SK-N-SH treated with all-trans-retinoic acid at 6 μM for 48 hours (cell line): Measurements from ENCODE around the gene TSSK3.

Experiments used
- ATAC-seq: fragments of 200-7000 bp; cut with Tn5 transposase; 3 replicates; pipeline ENCODE4 v1.9.1; 2020; ENCODE audit warnings: mild to moderate bottlenecking, moderate library complexity
- ARNTL ChIP-seq: fragments of 450-650 bp; formaldehyde crosslinking; IDR thresholded peaks from 2 replicates; pipeline ENCODE4 v1.5.0; 2020; ENCODE audit warnings: low read depth, mild to moderate bottlenecking, moderate library complexity, borderline replicate concordance
- BACH2 ChIP-seq: fragments of 250-450 bp; sonication (Bioruptor Pico); IDR thresholded peaks from 2 replicates; pipeline ENCODE4 v1.9.0; 2021; ENCODE audit warnings: mild to moderate bottlenecking, borderline replicate concordance
- CSDC2 ChIP-seq: fragments of 250-450 bp; sonication (Bioruptor Pico); IDR thresholded peaks from 2 replicates; pipeline ENCODE4 v1.5.0; 2020; ENCODE audit warnings: mild to moderate bottlenecking, moderate library complexity
- ESRRG ChIP-seq: fragments of 250-450 bp; sonication (Bioruptor Pico); IDR thresholded peaks from 2 replicates; pipeline ENCODE4 v1.6.1; 2021; ENCODE audit warnings: mild to moderate bottlenecking
- GLIS3 ChIP-seq: fragments of 250-450 bp; sonication (Bioruptor Pico); IDR thresholded peaks from 2 replicates; pipeline ENCODE4 v1.5.0; 2020; ENCODE audit warnings: mild to moderate bottlenecking, moderate library complexity
- ISL1 ChIP-seq: fragments of 250-450 bp; sonication (Bioruptor Pico); IDR thresholded peaks from 2 replicates; pipeline ENCODE4 v2.1.2; 2022; ENCODE audit warnings: mild to moderate bottlenecking, moderate library complexity
- PPARA ChIP-seq: fragments of 250-450 bp; sonication (Bioruptor Pico); IDR thresholded peaks from 2 replicates; pipeline ENCODE4 v1.5.0; 2020; ENCODE audit warnings: mild to moderate bottlenecking, borderline replicate concordance
- SNAI2 ChIP-seq: fragments of 250-450 bp; sonication (Bioruptor Pico); IDR thresholded peaks from 2 replicates; pipeline ENCODE4 v1.5.0; 2020; ENCODE audit warnings: mild to moderate bottlenecking, moderate library complexity
- TOX ChIP-seq: fragments of 250-450 bp; sonication (Bioruptor Pico); IDR thresholded peaks from 2 replicates; pipeline ENCODE4 v1.8.0; 2021; ENCODE audit warnings: mild to moderate bottlenecking, moderate library complexity, borderline replicate concordance
- ZC3H10 ChIP-seq: fragments of 250-450 bp; sonication (Bioruptor Pico); IDR thresholded peaks from 2 replicates; pipeline ENCODE4 v1.5.1; 2021; ENCODE audit warnings: mild to moderate bottlenecking, moderate library complexity
- ZFP30 ChIP-seq: fragments of 450-650 bp; formaldehyde crosslinking; IDR thresholded peaks from 2 replicates; pipeline ENCODE4 v1.5.0; 2022; ENCODE audit warnings: mild to moderate bottlenecking, moderate library complexity
- ZNF565 ChIP-seq: fragments of 450-650 bp; formaldehyde crosslinking; conservative IDR thresholded peaks from 2 replicates; pipeline ENCODE4 v1.5.0; 2020; ENCODE audit warnings: low read depth, mild to moderate bottlenecking, moderate library complexity
- ZNF70 ChIP-seq: fragments of 450-650 bp; formaldehyde crosslinking; IDR thresholded peaks from 2 replicates; pipeline ENCODE4 v1.5.0; 2020; ENCODE audit warnings: mild to moderate bottlenecking, moderate library complexity
- ZNF8 ChIP-seq: fragments of 450-650 bp; formaldehyde crosslinking; IDR thresholded peaks from 2 replicates; pipeline ENCODE4 v1.5.0; 2020; ENCODE audit warnings: mild to moderate bottlenecking, moderate library complexity
- TF ChIP-seq, protein P1 (sequence below): fragments of 250-450 bp; sonication (Bioruptor Pico); IDR thresholded peaks from 2 replicates; pipeline ENCODE4 v1.8.0; 2021; ENCODE audit warnings: low read depth, mild to moderate bottlenecking, moderate library complexity, borderline replicate concordance
- TF ChIP-seq, protein P2 (sequence below): fragments of 250-450 bp; sonication (Bioruptor Pico); IDR thresholded peaks from 2 replicates; pipeline ENCODE4 v1.5.1; 2021; ENCODE audit warnings: mild to moderate bottlenecking, moderate library complexity
- TF ChIP-seq, protein P3 (sequence below): fragments of 250-450 bp; sonication (Bioruptor Pico); IDR thresholded peaks from 2 replicates; pipeline ENCODE4 v1.5.0; 2020; ENCODE audit warnings: mild to moderate bottlenecking, moderate library complexity
- TF ChIP-seq, protein P4 (sequence below): fragments of 250-450 bp; sonication (Bioruptor Pico); IDR thresholded peaks from 2 replicates; pipeline ENCODE4 v1.8.0; 2020; ENCODE audit warnings: mild to moderate bottlenecking, moderate library complexity, borderline replicate concordance
- TF ChIP-seq, protein P5 (sequence below): fragments of 250-450 bp; sonication (Bioruptor Pico); IDR thresholded peaks from 2 replicates; pipeline ENCODE4 v1.5.1; 2020; ENCODE audit warnings: low read depth, mild to moderate bottlenecking, moderate library complexity

TSSK3 gene

DNA sequence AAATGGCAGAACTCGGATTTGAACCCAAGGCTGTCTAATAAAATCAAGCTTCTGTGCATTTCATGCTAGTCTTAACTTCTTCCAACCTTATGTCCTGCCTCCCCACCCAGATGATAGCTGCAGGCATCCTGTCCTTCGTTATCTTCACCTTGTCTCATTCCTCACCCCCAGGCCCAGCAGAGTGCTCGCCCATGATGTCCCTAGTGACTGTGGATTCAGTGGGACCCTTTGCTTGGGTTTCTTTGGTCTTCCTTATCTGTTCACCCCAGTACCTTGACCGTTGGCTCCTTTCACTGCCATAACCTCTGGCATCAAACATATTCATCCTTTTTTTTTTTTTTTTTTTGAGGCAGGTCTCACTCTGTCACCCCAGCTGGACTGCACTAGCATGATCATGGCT lies 37.5 kb downstream of the TSSK3 start:
- no peak for ATAC-seq
- TF ChIP-seq ZC3H10 (CRISPR knock-in tag), result no peak
- no peak for TF ChIP-seq ZNF565 (CRISPR knock-in tag)
- TF ChIP-seq, protein P1, sequence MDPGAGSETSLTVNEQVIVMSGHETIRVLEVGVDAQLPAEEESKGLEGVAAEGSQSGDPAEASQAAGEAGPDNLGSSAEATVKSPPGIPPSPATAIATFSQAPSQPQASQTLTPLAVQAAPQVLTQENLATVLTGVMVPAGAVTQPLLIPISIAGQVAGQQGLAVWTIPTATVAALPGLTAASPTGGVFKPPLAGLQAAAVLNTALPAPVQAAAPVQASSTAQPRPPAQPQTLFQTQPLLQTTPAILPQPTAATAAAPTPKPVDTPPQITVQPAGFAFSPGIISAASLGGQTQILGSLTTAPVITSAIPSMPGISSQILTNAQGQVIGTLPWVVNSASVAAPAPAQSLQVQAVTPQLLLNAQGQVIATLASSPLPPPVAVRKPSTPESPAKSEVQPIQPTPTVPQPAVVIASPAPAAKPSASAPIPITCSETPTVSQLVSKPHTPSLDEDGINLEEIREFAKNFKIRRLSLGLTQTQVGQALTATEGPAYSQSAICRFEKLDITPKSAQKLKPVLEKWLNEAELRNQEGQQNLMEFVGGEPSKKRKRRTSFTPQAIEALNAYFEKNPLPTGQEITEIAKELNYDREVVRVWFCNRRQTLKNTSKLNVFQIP (CRISPR knock-in tag), result no peak
- TF ChIP-seq ISL1 (CRISPR knock-in tag), result no peak
- no peak for TF ChIP-seq SNAI2 (CRISPR knock-in tag)
- TF ChIP-seq TOX (CRISPR knock-in tag), result no peak
- TF ChIP-seq, protein P2, sequence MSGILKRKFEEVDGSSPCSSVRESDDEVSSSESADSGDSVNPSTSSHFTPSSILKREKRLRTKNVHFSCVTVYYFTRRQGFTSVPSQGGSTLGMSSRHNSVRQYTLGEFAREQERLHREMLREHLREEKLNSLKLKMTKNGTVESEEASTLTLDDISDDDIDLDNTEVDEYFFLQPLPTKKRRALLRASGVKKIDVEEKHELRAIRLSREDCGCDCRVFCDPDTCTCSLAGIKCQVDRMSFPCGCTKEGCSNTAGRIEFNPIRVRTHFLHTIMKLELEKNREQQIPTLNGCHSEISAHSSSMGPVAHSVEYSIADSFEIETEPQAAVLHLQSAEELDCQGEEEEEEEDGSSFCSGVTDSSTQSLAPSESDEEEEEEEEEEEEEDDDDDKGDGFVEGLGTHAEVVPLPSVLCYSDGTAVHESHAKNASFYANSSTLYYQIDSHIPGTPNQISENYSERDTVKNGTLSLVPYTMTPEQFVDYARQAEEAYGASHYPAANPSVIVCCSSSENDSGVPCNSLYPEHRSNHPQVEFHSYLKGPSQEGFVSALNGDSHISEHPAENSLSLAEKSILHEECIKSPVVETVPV, result no peak
- no peak for TF ChIP-seq BACH2 (CRISPR knock-in tag)
- TF ChIP-seq, protein P3, sequence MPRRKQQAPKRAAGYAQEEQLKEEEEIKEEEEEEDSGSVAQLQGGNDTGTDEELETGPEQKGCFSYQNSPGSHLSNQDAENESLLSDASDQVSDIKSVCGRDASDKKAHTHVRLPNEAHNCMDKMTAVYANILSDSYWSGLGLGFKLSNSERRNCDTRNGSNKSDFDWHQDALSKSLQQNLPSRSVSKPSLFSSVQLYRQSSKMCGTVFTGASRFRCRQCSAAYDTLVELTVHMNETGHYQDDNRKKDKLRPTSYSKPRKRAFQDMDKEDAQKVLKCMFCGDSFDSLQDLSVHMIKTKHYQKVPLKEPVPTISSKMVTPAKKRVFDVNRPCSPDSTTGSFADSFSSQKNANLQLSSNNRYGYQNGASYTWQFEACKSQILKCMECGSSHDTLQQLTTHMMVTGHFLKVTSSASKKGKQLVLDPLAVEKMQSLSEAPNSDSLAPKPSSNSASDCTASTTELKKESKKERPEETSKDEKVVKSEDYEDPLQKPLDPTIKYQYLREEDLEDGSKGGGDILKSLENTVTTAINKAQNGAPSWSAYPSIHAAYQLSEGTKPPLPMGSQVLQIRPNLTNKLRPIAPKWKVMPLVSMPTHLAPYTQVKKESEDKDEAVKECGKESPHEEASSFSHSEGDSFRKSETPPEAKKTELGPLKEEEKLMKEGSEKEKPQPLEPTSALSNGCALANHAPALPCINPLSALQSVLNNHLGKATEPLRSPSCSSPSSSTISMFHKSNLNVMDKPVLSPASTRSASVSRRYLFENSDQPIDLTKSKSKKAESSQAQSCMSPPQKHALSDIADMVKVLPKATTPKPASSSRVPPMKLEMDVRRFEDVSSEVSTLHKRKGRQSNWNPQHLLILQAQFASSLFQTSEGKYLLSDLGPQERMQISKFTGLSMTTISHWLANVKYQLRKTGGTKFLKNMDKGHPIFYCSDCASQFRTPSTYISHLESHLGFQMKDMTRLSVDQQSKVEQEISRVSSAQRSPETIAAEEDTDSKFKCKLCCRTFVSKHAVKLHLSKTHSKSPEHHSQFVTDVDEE (CRISPR knock-in tag), result no peak
- no peak for TF ChIP-seq ZNF8

DNA sequence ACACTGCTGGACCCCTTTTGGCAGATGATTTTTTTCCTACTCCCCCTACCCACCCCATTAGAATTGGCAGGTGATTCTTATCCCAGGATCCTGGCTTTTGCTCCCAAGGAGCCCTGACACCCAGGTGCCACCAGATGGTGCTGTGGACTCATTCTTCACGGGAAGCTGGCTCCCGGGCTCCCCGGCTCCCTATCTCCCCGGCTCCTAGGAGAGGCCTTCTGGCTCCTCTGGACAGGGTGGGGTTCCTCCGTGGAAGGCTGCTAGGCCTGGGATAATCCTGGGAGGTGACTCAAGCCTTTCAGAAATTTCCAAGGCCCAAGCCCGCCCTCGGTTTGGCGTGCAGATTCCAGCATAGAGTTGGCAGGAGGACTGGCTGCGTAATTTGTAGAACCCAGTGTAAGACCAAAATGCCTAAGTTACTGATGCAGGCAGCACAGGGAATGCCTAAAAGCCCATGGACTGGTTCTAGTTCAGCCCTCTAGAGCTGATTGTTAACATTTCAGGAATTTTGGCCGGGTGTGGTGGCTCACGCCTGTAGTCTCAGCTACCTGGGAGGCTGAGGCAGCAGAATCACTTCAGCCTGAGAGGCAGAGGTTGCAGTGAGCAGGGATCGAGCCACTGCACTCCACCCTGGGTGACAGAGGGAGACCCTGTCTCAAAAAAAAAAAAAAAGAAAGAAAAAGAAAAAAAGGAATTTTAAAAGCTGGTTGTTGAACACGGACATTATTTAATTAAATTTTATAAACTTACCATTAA lies 38.7 kb downstream of the TSSK3 start:
- ATAC-seq, result peak; percentile 99
- TF ChIP-seq ISL1 (CRISPR knock-in tag) (no peak), ARNTL (CRISPR knock-in tag) (no peak), CSDC2 (no peak), TOX (CRISPR knock-in tag) (no peak)
- TF ChIP-seq, protein P2, result no peak

DNA sequence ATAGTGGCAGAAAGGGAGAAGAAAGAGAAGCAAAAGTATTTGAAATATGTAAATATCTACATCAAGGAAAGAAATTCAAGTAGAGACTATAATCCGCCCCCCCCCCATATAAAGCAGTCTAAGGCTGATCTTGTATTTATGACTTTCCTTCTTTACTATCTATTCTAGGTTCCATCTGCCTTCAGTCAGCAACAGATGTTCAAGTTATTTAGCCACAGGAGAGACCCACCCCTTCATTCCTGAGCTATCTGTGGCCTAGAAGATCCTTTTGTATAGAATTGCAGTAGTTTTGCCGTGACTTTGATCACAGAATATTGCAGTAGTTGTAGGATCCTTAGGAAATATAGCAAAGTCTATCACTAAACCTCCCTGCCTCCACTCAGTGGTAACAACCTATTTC lies 42.6 kb downstream of the TSSK3 start:
- ATAC-seq, result no peak
- no peak for TF ChIP-seq GLIS3 (CRISPR knock-in tag)
- no peak for TF ChIP-seq ZNF565 (CRISPR knock-in tag)
- TF ChIP-seq, protein P4, sequence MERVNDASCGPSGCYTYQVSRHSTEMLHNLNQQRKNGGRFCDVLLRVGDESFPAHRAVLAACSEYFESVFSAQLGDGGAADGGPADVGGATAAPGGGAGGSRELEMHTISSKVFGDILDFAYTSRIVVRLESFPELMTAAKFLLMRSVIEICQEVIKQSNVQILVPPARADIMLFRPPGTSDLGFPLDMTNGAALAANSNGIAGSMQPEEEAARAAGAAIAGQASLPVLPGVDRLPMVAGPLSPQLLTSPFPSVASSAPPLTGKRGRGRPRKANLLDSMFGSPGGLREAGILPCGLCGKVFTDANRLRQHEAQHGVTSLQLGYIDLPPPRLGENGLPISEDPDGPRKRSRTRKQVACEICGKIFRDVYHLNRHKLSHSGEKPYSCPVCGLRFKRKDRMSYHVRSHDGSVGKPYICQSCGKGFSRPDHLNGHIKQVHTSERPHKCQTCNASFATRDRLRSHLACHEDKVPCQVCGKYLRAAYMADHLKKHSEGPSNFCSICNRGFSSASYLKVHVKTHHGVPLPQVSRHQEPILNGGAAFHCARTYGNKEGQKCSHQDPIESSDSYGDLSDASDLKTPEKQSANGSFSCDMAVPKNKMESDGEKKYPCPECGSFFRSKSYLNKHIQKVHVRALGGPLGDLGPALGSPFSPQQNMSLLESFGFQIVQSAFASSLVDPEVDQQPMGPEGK (CRISPR knock-in tag), result no peak
- TF ChIP-seq ISL1 (CRISPR knock-in tag), result no peak
- TF ChIP-seq TOX (CRISPR knock-in tag), result no peak
- TF ChIP-seq PPARA (CRISPR knock-in tag), result no peak
- TF ChIP-seq, protein P5, sequence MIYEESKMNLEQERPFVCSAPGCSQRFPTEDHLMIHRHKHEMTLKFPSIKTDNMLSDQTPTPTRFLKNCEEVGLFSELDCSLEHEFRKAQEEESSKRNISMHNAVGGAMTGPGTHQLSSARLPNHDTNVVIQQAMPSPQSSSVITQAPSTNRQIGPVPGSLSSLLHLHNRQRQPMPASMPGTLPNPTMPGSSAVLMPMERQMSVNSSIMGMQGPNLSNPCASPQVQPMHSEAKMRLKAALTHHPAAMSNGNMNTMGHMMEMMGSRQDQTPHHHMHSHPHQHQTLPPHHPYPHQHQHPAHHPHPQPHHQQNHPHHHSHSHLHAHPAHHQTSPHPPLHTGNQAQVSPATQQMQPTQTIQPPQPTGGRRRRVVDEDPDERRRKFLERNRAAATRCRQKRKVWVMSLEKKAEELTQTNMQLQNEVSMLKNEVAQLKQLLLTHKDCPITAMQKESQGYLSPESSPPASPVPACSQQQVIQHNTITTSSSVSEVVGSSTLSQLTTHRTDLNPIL (CRISPR knock-in tag), result no peak
- TF ChIP-seq, protein P2, result no peak
- TF ChIP-seq BACH2 (CRISPR knock-in tag), result no peak
- no peak for TF ChIP-seq ARNTL (CRISPR knock-in tag)
- no peak for TF ChIP-seq ESRRG (CRISPR knock-in tag)
- TF ChIP-seq, protein P3 (CRISPR knock-in tag), result no peak
- no peak for TF ChIP-seq ZNF70 (CRISPR knock-in tag)
- no peak for TF ChIP-seq ZC3H10 (CRISPR knock-in tag)
- no peak for TF ChIP-seq ZFP30 (CRISPR knock-in tag)
- TF ChIP-seq, all 23 proteins: peak for 0
